AG04450 (cell line): ENCODE measurements around the gene SIGLEC10. TPM values are rescaled to one million over a fixed set of nuclear protein-coding genes. Genes with fewer than 3 reads are reported as not detected.
A peak's percentile ranks its signal among the peaks of the same experiment; 100 is the strongest.
"Not testable (repeated sequence)": the region's sequence is repeated elsewhere in the genome, so short reads cannot be mapped to it uniquely, and the experiment has no call there.

Experiments
- CTCF ChIA-PET: fragments of 300-600, 350-600 bp; formaldehyde crosslinking; extraction: SDS; loops from one replicate; lab custom pipeline; 2022; ENCODE audit warnings: antibody characterized with exemption, inconsistent platforms; lab: Charles Lee
- POLR2A ChIA-PET: fragments of 350-600 bp; formaldehyde crosslinking; extraction: SDS; loops from one replicate; lab custom pipeline; 2021; ENCODE audit warnings: antibody characterized with exemption, inconsistent platforms; lab: Yijun Ruan, JAX
- DNase-seq: peaks from one replicate; pipeline ENCODE4 v3.0.0-alpha.2; 2011; ENCODE audit warnings: low read depth, low spot score
- H3K27ac ChIP-seq: one replicate; pipeline ENCODE4 v1.5.1; 2012; ENCODE audit warnings: low read depth, low read length, control low read depth
- H3K27me3 ChIP-seq: one replicate; pipeline ENCODE4 v1.6.0; 2012; ENCODE audit warnings: low read length; ENCODE audit not compliant: control insufficient read depth, insufficient read depth
- H3K4me3 ChIP-seq: 2 replicates; pipeline ENCODE4 v1.5.1; 2011; ENCODE audit warnings: mild to moderate bottlenecking, low read depth, low read length, control low read depth
- H3K9me3 ChIP-seq: 2 replicates; pipeline ENCODE4 v1.5.1; 2012; ENCODE audit warnings: low read length; ENCODE audit not compliant: control insufficient read depth, insufficient read depth
- CTCF ChIP-seq: IDR thresholded peaks from 2 replicates; pipeline ENCODE4 v1.5.1; 2011; ENCODE audit warnings: low read depth, low read length, control low read depth, inconsistent platforms
- polyA plus RNA-seq: library from polyadenylated mRNA; depleted of rRNA; stranded (reverse); fragments of >200 nt; gene quantifications from 2 replicates; pipeline ENCODE4 v1.2.3, GENCODE V29; 2011

Gene SIGLEC10
- polyA plus RNA-seq, 1 experiment, result not detected

GRCh38 chr19:51417810-51418157 is 342 bp upstream of the SIGLEC10 start:
- ChIA-PET POLR2A (no interaction called here), CTCF (interaction anchor here (1.5 to 1.6 kb wide), 2 partner anchors 10 to 243 kb away, joined by 3 to 8 read pairs; no protein-coding TSS in a partner anchor)
- no peak for DNase-seq
- no peak for TF ChIP-seq CTCF
- H3K4me3 ChIP-seq, result no peak overlapping the region
- no peak overlapping the region for H3K27ac ChIP-seq
- no peaks in the 10 kb centered on the region for H3K27me3 ChIP-seq
- H3K9me3 ChIP-seq, result no peaks in the 10 kb centered on the region; the same call in 1 of the 2 replicates

GRCh38 chr19:51416422-51416821 is 1.0 kb downstream of the SIGLEC10 start:
- CTCF ChIA-PET, POLR2A ChIA-PET, H3K9me3 ChIP-seq, H3K27me3 ChIP-seq, H3K4me3 ChIP-seq, DNase-seq, H3K27ac ChIP-seq: not testable (repeated sequence)

- DNase-seq, result no peak
- no peak for TF ChIP-seq CTCF
- CTCF ChIA-PET, result no interaction called here
- Histone ChIP-seq H3K9me3 (no peaks in the 10 kb centered on the region; the same call in 1 of the 2 replicates), H3K27ac (no peak overlapping the region), H3K4me3 (no peak overlapping the region), H3K27me3 (no peaks in the 10 kb centered on the region)
- POLR2A ChIA-PET, result no interaction called here
Observed at GRCh38 chr19:51415187-51415586, 2.3 kb downstream of the SIGLEC10 start.

GRCh38 chr19:51410950-51411748 is 6.3 kb downstream of the SIGLEC10 start:
- Histone ChIP-seq H3K27me3 (no peaks in the 10 kb centered on the region), H3K27ac (no peak overlapping the region), H3K4me3 (no peak overlapping the region), H3K9me3 (no peaks in the 10 kb centered on the region; the same call in 1 of the 2 replicates)
- ChIA-PET POLR2A (no interaction called here), CTCF (no interaction called here)
- DNase-seq, result no peak
- no peak for TF ChIP-seq CTCF

GRCh38 chr19:51407511-51408131 is 9.8 kb downstream of the SIGLEC10 start:
- H3K9me3 ChIP-seq, result peaks cover 7% of the 10 kb centered on the region
- DNase-seq, result no peak
- no peaks in the 10 kb centered on the region for H3K27me3 ChIP-seq
- ChIA-PET CTCF (interaction anchor here (1.0 to 2.4 kb wide), 3 partner anchors 9 to 70 kb away, joined by 3 to 8 read pairs (median 8); partner anchors contain the start of gene SIGLEC10), POLR2A (no interaction called here)
- H3K4me3 ChIP-seq, result no peak overlapping the region
- no peak overlapping the region for H3K27ac ChIP-seq
- peak; percentile 60 for TF ChIP-seq CTCF
